Spinal cord (tissue), 10 donors: Measurements from ENCODE around the gene AFAP1. TPM values are rescaled to one million over a fixed set of nuclear protein-coding genes. Genes with fewer than 3 reads are reported as not detected.

ENCODE experiments used
- DNase-seq, 6 donors: peaks; one replicate each; pipeline versions ENCODE4 v3.0.0 to v3.0.0-alpha.2; 2013 to 2015; ENCODE audit warnings: low spot score in 6 of 6, low read depth in 4 of 6
- H3K27ac ChIP-seq: one replicate; pipeline ENCODE4 v1.5.1; 2013; ENCODE audit warnings: low read depth, low read length, control low read depth
- H3K27me3 ChIP-seq: one replicate; pipeline ENCODE4 v1.6.1; 2013; ENCODE audit warnings: low read length; ENCODE audit not compliant: control insufficient read depth, insufficient read depth
- H3K36me3 ChIP-seq: one replicate; pipeline ENCODE4 v1.6.1; 2013; ENCODE audit warnings: low read length; ENCODE audit not compliant: control insufficient read depth, insufficient read depth
- H3K4me1 ChIP-seq: one replicate; pipeline ENCODE4 v1.6.1; 2013; ENCODE audit warnings: low read length; ENCODE audit not compliant: control insufficient read depth, insufficient read depth
- H3K4me3 ChIP-seq: one replicate; pipeline ENCODE4 v1.5.1; 2013; ENCODE audit warnings: low read depth, low read length, control low read depth
- H3K9me3 ChIP-seq: one replicate; pipeline ENCODE4 v1.6.1; 2013; ENCODE audit warnings: low read length; ENCODE audit not compliant: control insufficient read depth, insufficient read depth
- WGBS: methylation state at CpG from one replicate; pipeline ENCODE4 v1.1.5; 2013; ENCODE audit warnings: missing lambda C conversion rate; ENCODE audit not compliant: insufficient coverage; 5-methylcytosine and 5-hydroxymethylcytosine counted together
- polyA plus RNA-seq, 2 donors: library from polyadenylated mRNA; unstranded; fragments of 120-200 nt; gene quantifications; one replicate each; pipeline ENCODE4 v1.2.1, GENCODE V29; 2013; ENCODE audit not compliant: insufficient read length in 2 of 2
- total RNA-seq, 2 donors: library from RNA; depleted of rRNA in 1 of 2; stranded (reverse); fragments of 120-200 nt in 1 of 2; fragments of >200 nt in 1 of 2; gene quantifications; one replicate each; pipeline versions ENCODE4 v1.2.3 to v1.2.4, GENCODE V29; 2013 to 2014
- donor health status: healthy.

AFAP1 gene
- total and polyA plus RNA-seq, 4 donors = 34.8 to 42.0 (median 36.3) TPM

DNA sequence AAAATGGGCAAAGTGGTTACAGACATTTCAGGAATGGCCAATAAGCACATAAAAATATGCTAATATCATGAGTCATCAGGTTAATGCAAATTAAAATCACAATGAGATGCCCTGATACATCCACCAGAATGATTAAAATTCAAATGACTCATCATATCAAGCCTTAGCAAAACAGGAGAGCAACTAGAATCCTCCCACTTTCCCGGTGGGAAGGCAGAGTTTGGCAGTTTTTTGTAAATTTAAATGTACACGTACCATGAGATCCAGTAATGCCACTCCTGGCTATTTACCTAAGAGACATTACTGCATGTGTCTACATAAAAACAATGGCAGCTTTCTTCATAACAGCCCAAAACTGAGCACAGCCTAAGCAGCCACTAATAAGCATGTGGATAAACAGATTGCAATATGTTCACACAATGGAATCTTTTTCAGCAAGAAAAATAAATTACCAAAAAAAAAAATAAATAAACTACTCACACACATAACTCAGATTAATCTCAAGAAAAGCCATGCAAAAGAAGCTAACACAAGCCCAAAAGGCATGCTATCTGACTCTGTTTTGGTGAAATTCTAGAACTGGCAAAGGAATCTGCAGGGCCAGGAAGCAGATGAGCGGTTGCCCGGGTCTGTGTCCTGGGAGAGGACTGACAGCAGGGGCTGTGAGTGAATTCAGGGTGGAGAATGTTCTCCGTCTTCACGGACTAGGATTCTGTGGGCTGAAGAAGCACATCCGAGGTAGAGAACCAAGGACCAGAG is 48.8 kb downstream of the AFAP1 start:
- H3K27ac ChIP-seq = no peak overlapping the region

DNA sequence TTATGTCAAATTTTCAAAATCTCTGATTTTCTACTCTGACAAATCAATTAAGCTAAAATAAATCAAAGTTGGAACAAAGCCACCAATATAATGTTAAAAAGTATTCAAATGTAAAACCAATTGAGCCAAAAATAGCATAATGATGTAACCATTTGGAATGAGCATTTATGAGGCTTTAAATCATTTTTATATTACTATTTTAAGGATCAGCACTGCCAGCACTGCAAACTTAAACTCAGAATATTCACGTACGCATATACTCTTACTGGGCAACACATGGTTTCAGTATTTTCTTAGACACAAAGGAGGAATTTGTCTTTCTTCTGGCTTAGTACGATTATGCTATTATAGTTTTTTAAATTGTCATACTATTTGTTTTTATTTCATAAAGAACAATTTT is 52.2 kb downstream of the AFAP1 start:
- Histone ChIP-seq H3K4me1 (peaks cover 7% of the 10 kb centered on the region), H3K4me3 (no peak overlapping the region), H3K36me3 (no peaks in the 10 kb centered on the region), H3K27me3 (no peaks in the 10 kb centered on the region), H3K9me3 (peaks cover 7% of the 10 kb centered on the region), H3K27ac (no peak overlapping the region)
- WGBS = no CpG with 5 or more reads among the region's 3 CpGs
- DNase-seq = no peak

More for the DNA sequence above, 48.8 kb downstream of the AFAP1 start:
- Histone ChIP-seq H3K9me3 (peaks cover 7% of the 10 kb centered on the region), H3K27me3 (no peaks in the 10 kb centered on the region), H3K36me3 (no peaks in the 10 kb centered on the region), H3K4me3 (no peak overlapping the region), H3K4me1 (peaks cover 15% of the 10 kb centered on the region)
- DNase-seq = peak in 1 of 6 donors; percentile 44
- 40% methylated on average over 3 of the region's 7 CpGs for WGBS

DNA sequence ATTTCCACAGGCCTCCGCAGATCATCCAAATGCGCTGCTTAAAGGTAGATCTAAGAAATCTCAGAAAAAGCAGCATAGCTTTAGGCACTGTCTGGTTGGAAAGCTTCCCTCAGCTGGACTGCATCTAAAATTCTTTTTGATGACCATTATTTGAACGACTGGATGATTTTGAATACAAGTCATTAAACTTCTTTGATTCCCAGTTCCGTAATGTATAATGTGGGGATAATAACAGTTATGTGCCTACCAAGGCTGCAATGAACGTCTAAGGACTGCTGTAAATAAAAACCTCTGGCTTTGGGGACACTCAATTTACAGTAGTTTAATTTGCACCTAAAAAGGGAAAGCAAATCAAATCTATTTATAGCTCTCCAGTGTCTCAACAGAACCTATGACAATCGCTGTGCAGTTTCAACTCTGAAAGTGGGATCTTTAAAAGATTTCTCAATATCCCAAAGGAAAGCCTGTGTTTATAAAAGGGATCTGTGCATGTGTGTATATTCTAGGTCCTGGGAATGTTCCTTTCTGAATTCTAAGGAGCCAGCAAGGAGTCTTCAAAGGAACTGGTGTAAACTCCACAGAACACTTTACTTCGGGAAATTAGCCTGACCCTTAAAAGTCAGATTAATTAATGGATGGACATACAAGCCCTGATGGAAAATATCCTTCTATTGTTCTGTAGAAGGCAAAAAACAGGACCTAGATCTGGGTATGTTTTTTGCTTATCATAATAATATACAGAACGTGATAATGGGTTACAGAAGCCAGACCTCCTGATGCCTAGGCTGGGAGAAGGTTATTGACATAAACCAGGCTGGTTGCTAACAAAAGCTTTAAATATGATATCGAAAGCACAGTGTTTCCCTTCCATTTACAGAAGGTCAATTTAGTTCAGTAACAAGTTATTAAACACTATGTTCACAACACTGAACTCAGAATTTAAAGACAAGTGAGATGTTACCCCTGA is 53.4 kb downstream of the AFAP1 start:
- Histone ChIP-seq H3K27ac (peak overlapping the region; percentile 3), H3K9me3 (peaks cover 7% of the 10 kb centered on the region), H3K4me3 (no peak overlapping the region), H3K4me1 (peaks cover 4% of the 10 kb centered on the region), H3K36me3 (no peaks in the 10 kb centered on the region), H3K27me3 (no peaks in the 10 kb centered on the region)
- peak in 1 of 6 donors; percentile 70 for DNase-seq
- no CpG with 5 or more reads among the region's 9 CpGs for WGBS

DNA sequence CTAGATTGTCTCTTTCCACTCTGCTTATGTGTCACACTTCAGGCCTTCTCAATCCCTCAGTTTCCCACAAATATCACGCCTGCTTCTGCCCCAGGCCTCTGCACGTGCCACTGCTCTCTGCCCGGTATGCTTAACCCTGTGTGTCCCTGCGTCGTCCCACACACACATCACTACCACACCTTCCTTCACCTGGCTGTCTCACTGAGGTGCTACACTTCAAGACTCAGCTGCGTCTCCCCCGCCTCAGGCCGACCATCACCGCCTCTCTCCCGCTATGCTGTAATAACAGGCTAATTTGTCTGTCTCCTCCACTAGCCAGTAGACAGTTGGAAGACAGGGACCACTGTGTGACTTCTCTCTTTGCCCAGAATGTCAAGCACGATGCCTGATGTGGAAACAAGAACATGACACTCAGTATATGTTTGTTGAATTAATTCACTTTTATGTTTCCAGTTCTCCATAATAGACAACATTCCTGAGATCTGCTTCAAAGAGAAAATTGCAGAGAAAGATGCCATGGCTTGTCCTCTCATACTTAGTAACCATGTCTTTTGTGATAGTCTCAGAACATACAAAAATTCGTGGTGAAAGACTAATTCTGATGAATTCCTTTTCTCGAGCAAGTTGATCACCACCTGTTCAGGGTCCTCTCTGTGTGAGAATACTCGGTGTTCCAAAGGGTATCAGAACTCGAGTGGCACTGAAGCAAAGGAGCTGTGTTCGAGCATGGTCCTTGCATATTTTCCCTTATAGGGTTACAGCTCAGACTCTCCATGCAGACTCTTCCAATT is 54.2 kb downstream of the AFAP1 start:
- 76% methylated on average over 14 of the region's 16 CpGs for WGBS
- Histone ChIP-seq H3K9me3 (peaks cover 7% of the 10 kb centered on the region), H3K4me1 (peaks cover 10% of the 10 kb centered on the region), H3K36me3 (no peaks in the 10 kb centered on the region), H3K4me3 (no peak overlapping the region), H3K27ac (no peak overlapping the region), H3K27me3 (no peaks in the 10 kb centered on the region)
- no peak for DNase-seq

DNA sequence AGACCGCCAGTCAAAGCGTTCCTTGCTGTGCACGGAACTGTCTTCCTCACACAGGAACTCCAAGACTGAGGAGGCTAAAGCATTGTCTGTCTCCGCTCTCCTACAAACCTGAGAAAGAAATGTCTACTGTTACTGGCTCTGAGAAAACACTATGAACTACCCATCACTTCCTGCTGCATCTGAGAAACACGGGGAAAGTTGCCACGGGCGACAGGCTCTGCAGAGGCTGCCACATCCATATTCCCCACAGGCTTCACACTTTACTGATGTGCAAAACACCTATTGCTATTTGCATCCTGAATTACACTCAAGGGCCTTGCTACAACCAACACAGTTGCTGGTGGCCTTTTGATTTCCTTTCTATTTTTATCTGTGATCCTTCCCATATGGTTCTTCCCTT is 59.0 kb downstream of the AFAP1 start:
- H3K4me1 ChIP-seq = peaks cover 32% of the 10 kb centered on the region
- 49% methylated on average over 7 of the region's 7 CpGs for WGBS

DNA sequence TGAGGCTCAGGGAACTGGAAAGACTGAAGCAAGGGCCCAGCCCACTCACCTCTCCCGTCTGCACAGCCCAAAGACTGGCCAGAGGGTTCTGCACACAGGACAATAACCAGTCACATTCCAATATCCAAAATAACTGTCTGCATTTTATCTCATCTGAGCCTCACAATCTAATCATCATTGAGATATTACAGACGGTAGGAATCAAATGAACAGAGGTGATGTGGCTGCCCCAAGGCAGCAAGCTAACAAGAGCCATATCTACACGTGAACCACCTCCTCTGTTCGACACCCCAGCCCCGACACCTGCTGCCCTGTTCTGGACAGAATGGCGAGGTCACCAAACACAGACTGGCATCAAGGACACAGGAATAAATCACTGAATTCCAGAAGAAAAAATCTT is 60.5 kb downstream of the AFAP1 start:
- Histone ChIP-seq H3K27ac (peak overlapping the region; percentile 64), H3K27me3 (no peaks in the 10 kb centered on the region), H3K4me1 (peaks cover 32% of the 10 kb centered on the region), H3K9me3 (no peaks in the 10 kb centered on the region), H3K4me3 (no peak overlapping the region), H3K36me3 (no peaks in the 10 kb centered on the region)
- no peak for DNase-seq
- 73% methylated on average over 5 of the region's 6 CpGs for WGBS

More for the DNA sequence above, 59.0 kb downstream of the AFAP1 start:
- no peak overlapping the region for H3K4me3 ChIP-seq
- no peak overlapping the region for H3K27ac ChIP-seq
- no peaks in the 10 kb centered on the region for H3K9me3 ChIP-seq
- peak in 1 of 6 donors; percentile 58 for DNase-seq
- no peaks in the 10 kb centered on the region for H3K27me3 ChIP-seq
- no peaks in the 10 kb centered on the region for H3K36me3 ChIP-seq

DNA sequence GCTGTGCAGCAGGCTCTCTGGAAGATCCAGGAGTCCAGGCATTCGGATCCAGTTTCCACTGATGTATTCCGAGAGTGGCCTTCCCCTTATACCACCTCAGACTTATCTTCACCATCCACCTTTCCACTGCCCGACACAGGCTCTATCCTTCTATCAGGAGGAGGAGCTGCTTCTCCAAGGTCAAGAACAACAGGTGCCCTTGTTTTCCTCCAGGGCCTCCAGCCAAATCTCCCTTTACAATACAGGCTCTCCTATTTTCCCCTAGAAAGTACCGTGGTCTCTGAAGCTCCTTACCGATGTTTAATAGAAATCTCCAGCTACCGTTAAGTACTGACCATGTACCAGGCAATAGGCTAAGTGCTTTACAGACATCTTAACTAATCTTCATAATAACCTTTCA is 61.3 kb downstream of the AFAP1 start:
- Histone ChIP-seq H3K4me1 (peaks cover 32% of the 10 kb centered on the region), H3K36me3 (no peaks in the 10 kb centered on the region), H3K27me3 (no peaks in the 10 kb centered on the region), H3K4me3 (no peak overlapping the region), H3K27ac (peak overlapping the region; percentile 34), H3K9me3 (peaks cover 3% of the 10 kb centered on the region)
- WGBS = 62% methylated on average over 6 of the region's 6 CpGs
- no peak for DNase-seq

DNA sequence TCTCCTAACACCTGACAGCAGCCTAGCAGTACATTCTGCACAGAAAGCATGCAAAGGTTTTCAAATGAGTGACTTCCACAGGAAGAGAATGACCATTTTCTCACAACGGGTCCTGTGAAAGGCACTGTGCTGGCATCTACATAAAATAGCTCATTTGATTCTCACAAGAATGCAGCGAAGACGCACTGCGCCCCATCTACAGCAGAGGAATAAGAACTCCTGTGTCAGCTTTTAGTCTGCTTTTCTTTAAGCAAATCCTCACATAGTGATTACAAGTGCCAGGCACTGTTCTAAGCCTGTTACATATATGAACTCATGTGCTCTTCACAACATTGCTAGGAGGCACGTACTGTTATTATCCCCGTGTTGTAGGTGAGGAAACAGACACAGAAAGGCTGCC is 62.5 kb downstream of the AFAP1 start:
- Histone ChIP-seq H3K4me1 (peaks cover 38% of the 10 kb centered on the region), H3K36me3 (no peaks in the 10 kb centered on the region), H3K27me3 (no peaks in the 10 kb centered on the region), H3K4me3 (no peak overlapping the region), H3K27ac (peak overlapping the region; percentile 54), H3K9me3 (peaks cover 3% of the 10 kb centered on the region)
- WGBS = 34% methylated on average over 5 of the region's 6 CpGs
- no peak for DNase-seq

DNA sequence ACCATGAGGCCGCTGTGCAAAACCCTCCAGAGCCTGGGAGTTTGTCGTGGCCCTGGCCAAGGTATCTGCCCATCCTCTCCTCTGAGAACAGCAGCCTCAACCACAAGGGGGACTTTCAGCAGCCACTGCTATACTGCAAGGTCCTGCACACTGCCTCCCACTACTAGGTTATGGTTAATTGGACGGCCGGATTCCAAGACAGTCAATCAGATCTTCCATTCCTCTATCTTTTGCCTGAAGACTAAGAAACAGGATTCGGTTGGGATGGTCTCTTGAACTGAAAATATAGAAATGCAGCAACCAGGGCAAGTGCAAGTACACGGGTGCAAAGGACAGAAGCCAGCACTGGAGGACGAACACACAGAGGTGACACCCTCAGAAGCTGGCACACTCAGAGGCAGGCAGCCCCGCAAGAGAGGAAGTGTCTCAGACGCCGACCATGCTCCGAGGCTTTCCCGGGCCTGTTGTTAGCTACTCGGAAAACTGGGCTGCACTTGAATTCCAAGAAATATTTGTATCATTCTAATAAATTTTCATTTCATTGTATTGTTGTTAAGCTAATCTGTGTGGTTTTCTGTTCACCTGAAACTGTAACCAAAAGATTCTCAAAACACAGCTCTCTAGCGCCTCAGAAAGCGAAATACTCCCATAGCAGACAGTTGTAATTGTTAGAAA is 63.3 kb downstream of the AFAP1 start:
- peak in 1 of 6 donors; percentile 38 for DNase-seq
- Histone ChIP-seq H3K27ac (peak overlapping the region; percentile 54), H3K4me3 (no peak overlapping the region), H3K9me3 (peaks cover 3% of the 10 kb centered on the region), H3K4me1 (peaks cover 42% of the 10 kb centered on the region), H3K27me3 (no peaks in the 10 kb centered on the region), H3K36me3 (no peaks in the 10 kb centered on the region)
- 66% methylated on average over 8 of the region's 15 CpGs for WGBS
